GM12873 (cell line): ENCODE data around the gene CCDC192.

Source experiments
- CTCF ChIP-seq: IDR thresholded peaks from 2 replicates; pipeline ENCODE4 v1.5.1; 2012; ENCODE audit warnings: low read depth, mild to moderate bottlenecking, moderate library complexity, low read length, control low read depth; ENCODE audit not compliant: insufficient read depth; ENCODE audit errors: missing control alignments

The CCDC192 gene

GRCh38 chr5:127886081-127886480, 182.9 kb downstream of the CCDC192 start:
- no peak for TF ChIP-seq CTCF

GRCh38 chr5:127887282-127887681, 184.1 kb downstream of the CCDC192 start:
- no peak for TF ChIP-seq CTCF

GRCh38 chr5:127891942-127892341, 188.8 kb downstream of the CCDC192 start:
- TF ChIP-seq CTCF: no peak

GRCh38 chr5:127892467-127893207, 189.4 kb downstream of the CCDC192 start:
- TF ChIP-seq CTCF: no peak

GRCh38 chr5:127893232-127893631, 190.0 kb downstream of the CCDC192 start:
- no peak for TF ChIP-seq CTCF

GRCh38 chr5:127894461-127894860, 191.3 kb downstream of the CCDC192 start:
- TF ChIP-seq CTCF: no peak

- TF ChIP-seq CTCF: no peak
Measured at GRCh38 chr5:127898551-127899213, 195.5 kb downstream of the CCDC192 start.
